ENCODE data around the gene ATRIP.
"Not testable (repeated sequence)": the region's sequence is repeated elsewhere in the genome, so short reads cannot be mapped to it uniquely, and the experiment has no call there.

Gene ATRIP

GRCh38 chr3:48475188-48475587 lies 28.7 kb downstream of the ATRIP start:
- TF ChIP-seq CTCF (IDR thresholded peaks at IDR 0.05), result no peak
- H3K27me3 Mint-ChIP-seq (ENCODE audit: low read depth, poor library complexity), result no peaks in the 10 kb centered on the region
- H3K36me3 Mint-ChIP-seq (ENCODE audit: low read depth), result peaks cover 2% of the 10 kb centered on the region
- no peak overlapping the region for H3K27ac Mint-ChIP-seq
- H3K4me1 Mint-ChIP-seq, result peaks cover 30% of the 10 kb centered on the region
- H3K9me3 Mint-ChIP-seq, result no peaks in the 10 kb centered on the region
- no peak overlapping the region for H3K4me3 Mint-ChIP-seq
- DNase-seq, result no peak

GRCh38 chr3:48476426-48477053 lies 30.0 kb downstream of the ATRIP start:
- peaks cover 29% of the 10 kb centered on the region for H3K4me1 Mint-ChIP-seq
- H3K4me3 Mint-ChIP-seq, result no peak overlapping the region
- DNase-seq, result no peak
- no peaks in the 10 kb centered on the region for H3K9me3 Mint-ChIP-seq
- H3K27ac Mint-ChIP-seq, result no peak overlapping the region
- H3K36me3 Mint-ChIP-seq (ENCODE audit: low read depth), result peaks cover 5% of the 10 kb centered on the region
- TF ChIP-seq CTCF (IDR thresholded peaks at IDR 0.05), result no peak
- H3K27me3 Mint-ChIP-seq (ENCODE audit: low read depth, poor library complexity), result no peaks in the 10 kb centered on the region

GRCh38 chr3:48477959-48478520 lies 31.5 kb downstream of the ATRIP start:
- Mint-ChIP-seq H3K27me3 (ENCODE audit: low read depth, poor library complexity) (no peaks in the 10 kb centered on the region), H3K9me3 (no peaks in the 10 kb centered on the region), H3K36me3 (ENCODE audit: low read depth) (peaks cover 5% of the 10 kb centered on the region), H3K4me1 (peaks cover 23% of the 10 kb centered on the region), H3K27ac (peak overlapping the region; percentile 89), H3K4me3 (no peak overlapping the region)
- no peak for DNase-seq
- no peak for TF ChIP-seq CTCF (IDR thresholded peaks at IDR 0.05)

- no peak for DNase-seq
- H3K36me3 Mint-ChIP-seq (ENCODE audit: low read depth), result peaks cover 7% of the 10 kb centered on the region
- H3K27me3 Mint-ChIP-seq (ENCODE audit: low read depth, poor library complexity), result no peaks in the 10 kb centered on the region
- no peak for TF ChIP-seq CTCF (IDR thresholded peaks at IDR 0.05)
- no peaks in the 10 kb centered on the region for H3K9me3 Mint-ChIP-seq
- H3K4me1 Mint-ChIP-seq, result peaks cover 16% of the 10 kb centered on the region
- H3K4me3 Mint-ChIP-seq, result no peak overlapping the region
- no peak overlapping the region for H3K27ac Mint-ChIP-seq
Observed at GRCh38 chr3:48478626-48479555, 32.4 kb downstream of the ATRIP start.

- not testable (repeated sequence) for H3K4me3 Mint-ChIP-seq; DNase-seq; H3K4me1 Mint-ChIP-seq; H3K36me3 Mint-ChIP-seq (ENCODE audit: low read depth); H3K27ac Mint-ChIP-seq; H3K27me3 Mint-ChIP-seq (ENCODE audit: low read depth, poor library complexity); H3K9me3 Mint-ChIP-seq
Observed at GRCh38 chr3:48480891-48481290, 34.4 kb downstream of the ATRIP start.

- DNase-seq, H3K9me3 Mint-ChIP-seq, H3K4me1 Mint-ChIP-seq: not testable (repeated sequence)
Observed at GRCh38 chr3:48482822-48483221, 36.3 kb downstream of the ATRIP start.

More at GRCh38 chr3:48482822-48483221, 36.3 kb downstream of the ATRIP start:
- H3K27ac Mint-ChIP-seq; H3K27me3 Mint-ChIP-seq (ENCODE audit: low read depth, poor library complexity); H3K4me3 Mint-ChIP-seq: not testable (repeated sequence)
- peaks cover 11% of the 10 kb centered on the region for H3K36me3 Mint-ChIP-seq (ENCODE audit: low read depth)

All from nephron progenitor cell (in vitro differentiated cells).